Central memory CD4-positive, alpha-beta T cell (primary cell): ENCODE data around the gene RPN2.

Source experiments
- DNase-seq: peaks from one replicate; pipeline ENCODE4 v3.0.0; 2022

Gene RPN2

DNA sequence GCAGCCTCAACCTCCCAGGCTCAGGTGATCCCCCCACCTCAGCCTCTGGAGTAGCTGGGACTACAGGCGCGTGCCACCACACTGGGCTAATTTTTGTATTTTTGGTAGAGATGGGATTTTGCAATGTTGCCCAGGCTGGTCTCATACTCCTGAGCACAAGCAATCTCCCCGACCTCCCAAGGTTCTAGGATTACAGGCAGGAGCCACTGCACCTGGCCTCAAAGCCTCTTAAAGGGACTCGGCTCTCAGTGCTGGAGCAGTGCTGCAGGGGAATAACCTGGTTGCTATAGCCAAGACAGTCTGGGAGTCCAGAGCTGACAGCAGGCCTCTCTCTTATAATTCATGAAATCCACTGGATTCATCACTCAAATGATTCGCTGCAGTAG, 65.4 kb downstream of the RPN2 start:
- DNase-seq: no peak

DNA sequence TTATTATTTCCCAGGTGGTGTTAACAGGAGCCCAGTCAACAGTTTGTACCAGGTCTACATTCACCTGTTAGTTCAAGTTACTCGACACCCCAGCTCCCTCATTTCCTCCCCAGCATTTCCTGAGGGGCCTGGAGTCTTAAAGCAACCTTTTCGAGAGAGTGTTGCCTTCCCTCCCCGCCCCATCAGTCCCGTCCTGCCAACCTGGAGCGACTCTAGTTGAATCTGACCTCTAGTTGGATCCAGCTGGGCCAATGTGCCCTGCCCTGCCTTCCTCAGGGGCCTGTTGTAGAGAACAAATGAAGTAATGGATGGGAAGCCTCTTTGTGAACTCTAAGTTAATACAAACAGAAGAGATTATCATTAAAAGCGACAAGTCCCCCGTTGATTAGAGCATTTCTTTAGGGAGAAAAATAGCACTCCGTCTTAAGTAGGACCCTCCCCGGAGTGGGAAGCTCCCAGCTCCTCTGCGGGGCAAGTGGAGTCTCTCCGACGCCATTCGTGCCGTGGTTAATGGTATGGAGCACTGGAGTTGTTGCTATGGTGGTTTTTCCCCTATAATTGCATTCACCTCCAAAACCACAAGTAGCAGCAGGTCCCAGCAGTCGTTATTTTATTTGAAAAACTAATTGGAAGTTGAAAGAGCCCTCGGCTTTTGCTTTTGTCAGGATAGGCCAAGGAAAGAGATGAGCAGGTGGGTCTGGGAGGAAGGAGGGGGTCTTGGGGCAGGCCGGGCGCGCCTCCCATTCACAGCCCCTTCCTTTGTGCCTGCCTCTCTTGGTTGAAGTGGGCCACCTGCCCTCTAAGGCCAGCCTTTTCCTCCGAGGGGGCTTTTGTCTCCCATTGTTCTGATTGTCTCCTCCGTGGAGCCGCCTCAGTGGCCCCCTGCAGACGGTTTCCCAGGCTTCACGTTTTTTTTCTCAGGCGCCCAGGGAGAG, 66.4 kb downstream of the RPN2 start:
- no peak for DNase-seq

DNA sequence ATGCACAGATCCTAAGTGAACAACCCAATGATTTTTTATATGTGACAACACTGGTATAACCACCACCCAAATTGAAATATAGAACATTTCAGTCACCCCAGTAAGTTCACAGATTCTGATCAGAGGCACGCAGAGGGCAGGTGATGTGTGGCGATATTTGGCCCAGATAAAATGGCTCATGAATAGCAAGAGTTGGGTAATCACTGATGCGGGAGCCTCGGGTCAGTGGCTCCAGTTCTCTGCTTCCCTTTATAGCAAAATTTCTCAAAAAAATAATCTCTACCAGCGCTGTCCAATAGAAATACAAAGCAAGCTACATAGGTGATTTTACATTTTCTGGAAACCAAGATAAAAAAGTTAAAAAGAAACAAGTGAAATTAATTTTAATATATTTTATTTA, 67.6 kb downstream of the RPN2 start:
- no peak for DNase-seq

DNA sequence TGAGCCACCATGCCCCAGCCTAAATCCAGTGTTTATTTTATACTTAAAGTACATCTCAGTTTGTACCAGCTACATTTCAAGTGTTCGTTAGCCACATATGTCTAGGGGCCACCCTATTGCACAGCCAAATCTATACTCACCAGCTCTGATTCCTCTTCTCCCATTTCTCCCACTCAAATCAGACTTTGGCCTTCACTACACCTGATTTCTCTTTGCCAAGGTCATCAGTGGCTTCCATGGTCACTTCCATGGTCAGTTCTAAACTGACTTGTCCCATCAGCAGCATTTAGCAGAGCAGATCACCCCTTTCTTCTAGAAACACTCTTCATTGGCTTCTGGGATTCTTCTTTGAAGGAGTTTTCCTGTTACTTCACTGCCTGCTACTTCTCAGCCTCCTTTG, 68.4 kb downstream of the RPN2 start:
- DNase-seq: no peak

DNA sequence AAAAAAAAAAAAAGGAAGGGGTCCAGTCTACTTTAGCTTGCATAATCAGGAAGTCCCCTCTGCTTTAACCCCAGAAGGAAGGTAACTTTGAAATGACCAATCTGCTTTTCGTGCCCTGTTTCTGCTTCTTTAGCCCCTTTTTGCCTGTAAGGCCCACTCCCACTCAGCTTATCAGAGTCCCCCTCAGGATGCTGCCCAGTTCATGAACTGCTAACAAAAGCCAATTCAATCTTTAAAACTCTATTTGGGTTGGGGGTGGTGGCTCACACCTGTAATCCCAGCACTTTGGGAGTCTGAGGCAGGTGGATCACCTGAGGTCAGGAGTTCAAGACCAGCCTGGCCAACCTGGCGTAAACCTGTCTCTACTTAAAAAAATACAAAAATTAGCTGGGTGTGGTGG, 70.2 kb downstream of the RPN2 start:
- no peak for DNase-seq

DNA sequence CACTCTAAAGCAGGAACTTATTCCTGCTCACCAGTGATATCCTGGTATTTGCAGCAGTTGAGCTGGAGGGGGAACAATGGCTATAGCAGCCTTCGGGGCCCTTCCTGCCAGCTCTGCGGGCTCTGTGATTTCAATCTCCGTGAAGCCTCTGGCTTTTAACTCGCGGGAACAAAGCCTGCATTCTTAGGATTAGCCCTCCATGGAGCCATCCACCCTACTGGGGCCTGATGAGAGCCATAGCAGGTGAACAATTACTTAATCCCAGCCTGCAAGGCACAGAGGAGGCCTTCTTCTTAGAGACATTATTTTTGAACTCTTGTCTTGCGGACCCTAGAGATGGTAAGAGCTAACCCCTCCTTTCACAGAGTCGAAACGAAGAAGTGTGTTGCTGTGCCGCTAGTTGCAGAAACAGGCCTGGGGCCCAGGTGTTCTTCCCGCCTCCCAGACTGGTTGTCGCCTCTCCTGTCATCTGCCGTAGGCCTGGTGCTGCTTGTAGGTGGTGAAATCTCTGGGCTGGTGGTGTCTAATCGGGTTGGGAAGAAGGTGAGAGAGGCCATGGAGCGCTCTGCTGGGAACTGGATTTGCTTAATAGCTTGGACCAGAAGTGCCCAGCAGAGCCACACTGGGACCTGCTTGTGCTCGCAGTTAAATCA, 72.8 kb downstream of the RPN2 start:
- DNase-seq: no peak

DNA sequence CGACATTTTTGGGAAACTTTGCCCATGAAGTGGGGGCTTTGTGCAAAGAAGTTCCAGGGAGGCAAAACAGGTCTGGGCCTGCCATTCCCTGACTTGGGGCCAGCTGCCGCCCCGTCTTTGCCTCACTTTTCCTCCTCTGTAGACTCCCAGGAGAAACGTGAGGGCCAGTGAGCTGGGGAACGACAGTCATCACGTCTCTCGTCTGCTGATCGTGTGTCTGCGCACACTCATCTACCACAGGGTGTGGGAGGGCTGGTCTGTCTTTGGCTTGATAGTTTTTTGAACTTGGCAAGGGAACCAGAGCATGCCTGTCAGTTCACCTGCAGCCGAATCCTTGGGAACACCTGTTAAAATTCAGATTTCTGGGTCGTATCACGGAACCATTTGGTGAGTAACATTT, 74.0 kb downstream of the RPN2 start:
- DNase-seq: no peak

DNA sequence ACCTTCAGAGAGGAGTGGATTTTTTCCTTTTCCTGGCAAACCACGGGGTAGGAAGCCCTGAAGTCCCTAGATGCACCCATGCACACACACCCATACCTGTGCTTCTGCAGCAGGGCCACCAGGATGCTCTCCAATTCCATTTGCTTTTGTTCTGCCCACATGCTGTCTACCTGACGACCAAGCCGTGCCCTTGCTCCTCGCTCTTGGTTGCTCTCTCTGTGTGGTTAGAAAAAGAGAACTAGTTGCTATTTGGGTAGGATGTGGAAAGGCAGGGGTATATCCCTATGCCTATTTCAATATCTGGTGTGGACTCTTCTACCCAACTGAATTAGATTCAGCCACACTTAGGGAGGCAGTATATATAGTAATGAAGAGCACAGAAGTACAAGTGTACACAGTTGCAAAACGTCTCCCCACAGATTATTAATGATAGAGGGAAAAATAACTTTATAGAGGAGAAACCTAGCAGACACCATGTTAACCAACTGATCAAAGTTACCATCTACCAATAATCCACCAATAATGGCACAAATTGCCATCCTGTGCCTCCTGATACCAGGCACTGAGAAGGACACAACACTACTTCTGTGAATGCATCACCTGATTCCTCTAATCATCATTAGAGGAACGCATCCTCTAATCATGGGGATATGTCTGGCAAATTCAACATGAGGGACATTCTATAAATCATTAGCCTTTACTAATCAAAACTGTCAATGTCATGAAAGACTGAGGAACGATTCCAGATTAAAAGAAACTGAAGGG, 75.2 kb downstream of the RPN2 start:
- DNase-seq: no peak

DNA sequence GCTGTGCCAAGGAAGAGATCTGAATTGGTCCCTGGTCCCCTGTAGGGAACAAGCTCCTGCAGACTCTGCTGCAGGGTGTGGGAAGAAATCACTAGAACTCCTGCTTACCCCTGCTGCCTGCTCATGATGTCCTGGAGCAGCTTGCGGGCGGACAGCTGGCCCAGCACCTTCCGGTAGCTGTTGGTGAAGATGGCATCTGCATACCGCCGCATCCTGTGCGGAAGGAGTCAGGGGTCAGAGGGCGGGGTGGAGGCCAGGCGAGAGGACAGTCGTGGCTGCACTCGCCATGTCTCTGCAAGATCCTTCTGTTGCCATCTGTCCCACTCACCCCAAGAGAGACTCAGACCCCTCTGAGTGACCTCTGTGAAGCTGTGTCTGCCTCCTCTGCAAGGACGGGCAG, 77.2 kb downstream of the RPN2 start:
- no peak for DNase-seq

DNA sequence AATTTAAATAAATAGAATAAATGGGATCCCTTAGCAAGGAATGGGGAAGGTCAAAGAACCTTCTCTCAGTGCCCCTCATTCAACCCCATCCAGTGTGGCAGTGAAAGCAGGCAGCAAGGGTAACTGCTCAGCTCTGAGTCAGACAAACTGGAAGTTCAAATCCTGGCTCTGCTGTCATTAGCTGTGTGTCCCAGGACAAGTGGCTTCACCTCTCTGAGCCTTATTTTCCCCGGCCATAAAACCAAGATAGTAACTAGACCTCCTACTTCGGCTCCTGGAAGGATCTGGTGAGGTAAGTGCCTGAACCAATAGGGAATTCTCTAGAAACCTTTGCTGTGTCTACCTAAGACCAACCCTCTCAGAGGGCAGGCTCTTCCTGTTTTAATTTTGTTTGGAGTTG, 78.4 kb downstream of the RPN2 start:
- no peak for DNase-seq

DNA sequence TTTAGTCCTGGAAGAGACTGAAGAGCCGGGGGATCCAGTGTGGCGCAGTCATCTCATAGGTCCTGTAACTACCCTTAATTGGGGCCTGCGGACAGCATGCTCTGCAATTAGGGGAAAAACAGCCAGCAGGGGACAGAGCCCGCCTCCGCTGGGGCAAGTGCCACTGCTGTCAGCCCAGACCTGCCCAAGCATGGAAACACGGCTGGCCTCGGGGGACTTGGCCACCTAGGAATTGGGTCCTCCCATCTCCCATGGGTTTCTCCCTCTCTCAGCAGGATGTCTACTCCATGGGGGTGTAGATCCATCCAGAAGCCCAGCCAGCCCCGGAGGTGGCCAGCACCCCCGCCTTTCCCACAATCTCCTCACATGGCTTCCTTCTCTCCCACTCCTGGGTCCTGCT, 78.9 kb downstream of the RPN2 start:
- no peak for DNase-seq

DNA sequence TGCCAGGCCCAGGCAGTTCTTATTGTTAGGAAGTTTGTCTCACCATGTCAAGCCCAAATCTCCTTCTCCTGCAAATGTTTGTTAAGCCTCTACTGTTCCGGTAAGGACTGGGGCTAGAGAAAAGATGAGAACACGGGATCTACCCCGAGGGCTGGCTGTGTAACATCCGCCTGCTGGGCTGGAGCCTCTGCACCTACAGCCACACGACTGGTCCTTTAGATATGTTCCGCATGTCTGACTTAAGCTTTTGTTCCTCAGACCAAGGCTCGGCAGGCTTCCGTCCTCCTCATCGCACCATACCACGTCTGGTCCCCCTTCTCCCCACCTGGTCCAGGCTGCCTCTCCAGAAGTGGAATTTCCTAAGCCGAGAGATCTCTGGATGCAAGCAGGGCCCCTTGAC, 79.9 kb downstream of the RPN2 start:
- DNase-seq: no peak

DNA sequence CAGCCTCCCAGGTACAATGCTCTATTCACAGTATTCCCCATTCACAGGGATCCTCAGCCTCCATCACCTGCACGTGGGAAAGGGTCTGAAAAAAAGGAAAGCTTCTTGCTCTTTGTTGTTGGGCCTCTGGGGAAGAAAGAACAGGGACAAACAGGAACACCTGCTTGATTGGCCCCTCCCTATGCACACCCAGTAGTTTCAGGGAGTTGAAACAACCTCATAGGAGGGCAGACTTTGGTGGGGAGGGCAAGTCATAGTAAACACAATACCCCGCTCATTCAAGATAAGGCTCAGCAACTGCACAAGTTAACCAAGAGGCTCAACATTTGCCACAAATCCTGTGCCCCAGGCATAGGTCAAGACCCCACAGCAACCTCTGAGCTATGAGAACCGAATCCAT, 80.7 kb downstream of the RPN2 start:
- no peak for DNase-seq

DNA sequence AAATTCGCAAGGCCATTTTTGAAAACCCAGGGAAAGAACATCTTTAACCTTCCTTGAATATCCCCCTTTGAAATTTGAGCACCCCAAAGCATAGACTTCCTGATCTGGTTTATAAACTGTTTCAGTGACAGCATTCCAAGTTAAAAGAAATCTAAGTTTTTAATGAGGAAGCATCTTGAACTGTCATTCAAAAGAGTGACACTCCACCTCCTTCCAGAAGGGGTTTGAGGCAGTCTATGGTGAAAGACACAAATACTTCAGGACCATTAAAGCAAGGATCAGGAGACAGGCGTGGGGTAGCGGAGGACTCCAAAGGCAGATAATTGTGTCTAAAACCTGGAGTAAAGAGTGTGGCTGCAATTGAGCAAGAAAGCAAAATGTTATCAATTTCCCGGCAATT, 81.8 kb downstream of the RPN2 start:
- DNase-seq: no peak

DNA sequence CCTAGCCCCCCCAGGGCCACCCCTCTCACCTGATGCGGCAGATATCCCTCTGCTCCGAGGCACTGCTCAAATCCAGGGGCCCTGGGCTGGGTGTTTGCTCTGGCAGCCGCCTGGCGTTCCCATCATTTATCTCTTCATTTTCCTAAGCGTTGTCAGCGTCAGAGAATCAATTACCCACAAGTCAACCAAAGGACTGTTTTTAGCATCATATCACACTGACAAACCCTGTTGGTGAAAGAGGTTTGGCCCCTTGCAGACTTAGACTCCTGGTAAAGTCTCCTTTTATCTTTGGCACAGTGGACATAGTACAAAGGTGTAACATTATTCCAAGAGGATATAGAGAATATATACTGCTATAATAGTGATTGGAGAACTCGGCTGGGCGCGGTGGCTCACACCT, 82.6 kb downstream of the RPN2 start, which contains the start of gene GHRH:
Gene GHRH, minus strand, starts transcription at position 101 of the 400 bp plus-strand sequence. CDS start 4,925 bp downstream, outside the sequence.
- DNase-seq: no peak

DNA sequence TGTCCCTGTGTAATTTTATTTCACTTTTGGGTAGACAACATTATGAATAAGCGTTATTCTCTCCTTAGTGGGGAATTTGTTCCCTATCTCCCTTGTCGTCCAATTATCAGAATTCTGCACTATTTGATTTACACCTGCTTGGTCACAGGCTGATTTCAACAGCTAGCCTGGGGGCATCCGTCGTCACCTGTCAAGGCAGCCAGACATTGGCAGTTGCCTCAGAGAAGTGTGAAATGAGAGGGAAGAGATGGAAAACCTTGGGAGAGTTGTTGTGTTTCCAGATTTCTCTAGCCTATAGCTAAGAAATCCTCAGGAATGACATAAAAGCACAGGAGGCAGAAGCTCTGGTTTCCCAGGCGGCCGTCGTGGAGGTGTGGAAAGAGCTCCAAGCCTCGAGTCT, 83.4 kb downstream of the RPN2 start:
- DNase-seq: no peak

DNA sequence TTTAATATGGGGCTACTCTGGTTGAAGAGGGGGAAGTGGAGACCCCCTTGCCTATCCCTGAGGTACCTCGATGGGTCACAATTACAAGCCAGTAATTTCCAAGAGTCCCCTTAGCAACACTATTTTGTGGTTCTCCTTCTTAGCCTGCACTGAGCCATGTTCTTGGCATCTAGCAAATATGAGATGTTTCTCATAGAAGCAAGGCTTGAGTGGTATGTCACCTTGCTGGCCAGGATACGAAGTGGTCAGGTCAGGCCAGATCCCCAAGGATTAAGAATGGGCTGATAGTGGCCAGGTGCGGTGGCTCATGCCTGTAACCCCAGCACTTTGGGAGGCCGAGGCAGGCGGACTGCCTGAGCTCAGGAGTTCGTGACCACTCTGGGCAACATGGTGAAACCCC, 84.6 kb downstream of the RPN2 start:
- DNase-seq: no peak

DNA sequence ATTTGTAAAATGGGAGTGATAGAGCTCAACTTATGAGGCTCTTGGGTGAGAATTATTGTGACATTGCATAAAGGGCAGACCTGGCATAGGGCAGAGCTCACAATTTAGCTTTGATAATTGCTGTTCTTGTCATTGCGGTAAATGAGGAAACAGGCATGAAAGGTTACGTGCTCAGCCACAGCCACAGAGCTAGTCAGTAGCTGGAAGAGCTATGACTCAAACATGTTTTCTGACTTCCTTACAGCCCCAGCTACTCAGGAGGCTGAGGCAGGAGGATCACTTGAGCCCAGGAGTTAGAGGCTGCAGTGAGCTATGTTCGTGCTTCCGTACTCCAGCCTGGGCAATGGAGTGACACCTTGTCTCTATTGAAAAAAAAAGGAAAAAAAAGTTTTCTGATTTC, 86.0 kb downstream of the RPN2 start:
- DNase-seq: no peak

DNA sequence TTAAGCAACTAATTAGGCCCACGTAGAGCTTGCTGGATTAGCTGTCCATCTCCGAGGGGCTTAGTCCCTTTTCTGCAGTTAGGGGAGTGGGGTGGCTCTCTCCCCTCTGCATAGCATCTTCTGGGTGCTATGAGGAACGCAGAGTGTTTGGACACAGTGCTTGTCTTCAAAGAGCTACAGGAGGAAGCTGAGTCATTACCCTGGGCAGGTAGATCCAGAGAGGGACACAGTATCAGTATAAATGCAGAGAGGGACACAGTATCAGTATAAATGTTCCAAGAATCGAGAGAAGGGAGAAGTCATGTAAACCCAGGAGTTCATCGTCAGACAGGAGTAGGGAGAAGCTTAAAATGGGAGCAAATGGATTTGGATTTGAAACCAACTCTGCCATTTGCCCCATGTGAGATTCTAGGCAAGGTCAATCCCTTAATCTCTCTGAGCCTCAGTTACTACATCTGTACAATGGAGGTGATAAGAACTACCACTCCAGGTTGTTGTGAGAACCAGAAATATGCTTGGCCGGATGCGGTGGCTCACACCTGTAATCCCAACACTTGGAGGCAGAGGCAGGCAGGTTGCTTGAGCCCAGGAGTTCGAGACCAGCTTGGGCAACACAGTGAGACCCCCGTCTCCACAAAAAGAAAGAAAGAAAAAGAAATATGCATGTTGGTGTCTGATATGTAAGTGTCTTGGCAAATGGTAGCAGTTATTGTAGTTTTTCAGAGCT, 88.0 kb downstream of the RPN2 start:
- DNase-seq: no peak

DNA sequence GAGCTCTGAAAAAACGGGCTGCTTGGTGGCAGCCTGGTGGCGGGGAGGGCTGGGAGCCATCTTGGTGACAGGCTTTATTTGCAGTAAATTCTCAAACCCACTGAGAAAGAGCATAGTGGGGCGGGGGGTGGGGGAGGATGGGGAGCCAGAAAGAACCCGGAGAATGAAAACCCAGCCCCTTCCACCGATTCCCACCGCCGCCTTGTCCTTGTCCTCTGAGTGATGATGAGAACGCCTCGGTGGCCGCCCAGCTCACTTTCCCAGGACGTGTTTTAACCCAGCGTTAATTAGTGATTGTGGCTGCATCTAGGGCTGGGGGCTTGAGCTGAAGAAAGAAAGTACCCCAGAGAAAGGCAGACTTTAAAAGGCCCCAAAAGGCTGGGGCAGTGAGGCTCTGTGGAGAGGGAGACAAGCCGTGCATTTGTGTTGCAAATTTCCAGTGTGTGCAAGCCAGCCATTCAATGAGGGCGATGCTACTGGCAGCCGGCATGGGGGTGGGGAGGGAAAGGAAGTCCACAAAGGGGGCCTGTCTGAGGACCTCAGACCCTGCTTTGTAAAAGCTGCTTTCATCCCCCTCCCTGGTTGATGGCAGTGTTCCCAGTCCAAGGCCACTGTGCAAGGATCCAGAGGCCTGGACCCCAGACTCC, 88.7 kb downstream of the RPN2 start:
- DNase-seq: no peak

DNA sequence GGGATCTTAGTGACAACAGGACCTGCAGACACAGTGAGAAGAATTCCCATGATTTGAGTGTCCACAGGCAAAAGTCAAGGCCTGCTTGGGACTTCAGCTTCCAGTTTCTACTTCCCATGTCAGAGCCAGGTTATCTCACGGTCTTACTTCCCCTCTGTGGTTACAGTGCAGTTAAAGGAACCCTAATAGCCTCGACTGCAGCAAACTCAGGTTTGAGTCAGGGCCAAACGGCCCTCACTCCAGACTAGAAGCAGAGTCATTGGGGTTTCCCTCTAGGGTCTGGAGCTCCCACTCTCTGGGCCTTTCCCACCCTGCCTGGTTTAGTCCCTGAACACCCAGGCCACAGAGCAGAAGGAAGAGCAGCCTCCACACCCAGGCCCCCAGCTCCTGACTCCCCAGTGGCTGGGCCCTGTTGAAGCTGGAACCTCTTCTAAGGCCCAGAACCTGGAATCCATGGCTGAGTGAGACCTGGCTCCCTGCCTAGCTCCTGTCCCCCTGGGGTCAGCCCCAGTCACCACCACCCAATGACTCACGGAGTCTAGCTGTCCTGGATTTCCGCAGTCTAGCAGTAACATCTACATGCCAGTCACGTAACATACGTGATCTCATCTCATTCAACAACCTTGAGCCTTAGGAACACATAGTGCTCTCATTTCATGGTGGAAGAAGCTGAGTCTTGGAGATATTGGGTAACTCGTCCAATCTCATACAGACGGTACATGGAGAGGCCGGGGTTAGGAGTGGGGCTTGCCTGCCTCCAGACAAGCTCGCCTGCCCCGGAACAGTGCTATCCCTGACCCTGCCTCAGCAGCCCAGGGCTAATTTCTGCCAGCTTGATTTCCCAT, 91.7 kb downstream of the RPN2 start:
- no peak for DNase-seq

DNA sequence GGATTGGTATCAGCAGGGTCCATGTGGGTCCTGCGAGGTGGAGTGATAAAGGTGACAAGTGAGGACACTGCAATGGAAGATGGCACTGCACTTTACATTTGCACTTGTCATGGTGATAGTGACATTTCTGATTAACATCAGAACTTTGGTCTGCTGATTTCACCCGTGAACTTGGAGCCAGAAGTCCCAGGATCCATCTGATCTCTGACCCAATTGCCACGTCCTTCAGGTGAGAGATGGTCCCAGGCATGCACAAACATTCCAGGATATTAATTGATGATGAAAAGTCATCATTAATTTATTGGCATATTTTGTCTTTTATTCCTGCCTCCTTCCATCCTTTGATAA, 92.3 kb downstream of the RPN2 start:
- DNase-seq: no peak
